ENCODE measurements around the gene HS3ST5.
"Not testable (repeated sequence)": the region's sequence is repeated elsewhere in the genome, so short reads cannot be mapped to it uniquely, and the experiment has no call there.

HS3ST5 gene

GRCh38 chr6:114272582-114272981, 70.2 kb downstream of the HS3ST5 start:
- no peak for DNase-seq

- DNase-seq, result no peak
Observed at GRCh38 chr6:114271405-114271804, 71.4 kb downstream of the HS3ST5 start.

GRCh38 chr6:114267897-114268296, 74.9 kb downstream of the HS3ST5 start:
- no peak for DNase-seq

GRCh38 chr6:114260810-114261209, 82.0 kb downstream of the HS3ST5 start:
- DNase-seq, result no peak

GRCh38 chr6:114258376-114258775, 84.4 kb downstream of the HS3ST5 start:
- DNase-seq, result no peak

- no peak for DNase-seq
Observed at GRCh38 chr6:114253431-114253830, 89.4 kb downstream of the HS3ST5 start.

GRCh38 chr6:114249522-114249921, 93.3 kb downstream of the HS3ST5 start:
- DNase-seq, result no peak

GRCh38 chr6:114247101-114247500, 95.7 kb downstream of the HS3ST5 start:
- DNase-seq, result no peak

- DNase-seq, result no peak
Observed at GRCh38 chr6:114240796-114241195, 102.0 kb downstream of the HS3ST5 start.

GRCh38 chr6:114228675-114229074, 114.1 kb downstream of the HS3ST5 start:
- no peak for DNase-seq

GRCh38 chr6:114227944-114228468, 114.8 kb downstream of the HS3ST5 start:
- no peak for DNase-seq

- no peak for DNase-seq
Observed at GRCh38 chr6:114220241-114220640, 122.6 kb downstream of the HS3ST5 start.

GRCh38 chr6:114218437-114219340, 124.1 kb downstream of the HS3ST5 start:
- no peak for DNase-seq

GRCh38 chr6:114217996-114218395, 124.8 kb downstream of the HS3ST5 start:
- DNase-seq, result not testable (repeated sequence)

- no peak for DNase-seq
Observed at GRCh38 chr6:114216789-114217467, 125.9 kb downstream of the HS3ST5 start.

GRCh38 chr6:114210467-114210866, 132.4 kb downstream of the HS3ST5 start:
- no peak for DNase-seq

GRCh38 chr6:114203460-114203859, 139.4 kb downstream of the HS3ST5 start:
- no peak for DNase-seq

GRCh38 chr6:114202389-114202788, 140.4 kb downstream of the HS3ST5 start:
- DNase-seq, result no peak

GRCh38 chr6:114200891-114201290, 141.9 kb downstream of the HS3ST5 start:
- no peak for DNase-seq

- DNase-seq, result no peak
Observed at GRCh38 chr6:114195631-114196403, 147.0 kb downstream of the HS3ST5 start.

GRCh38 chr6:114195027-114195365, 147.8 kb downstream of the HS3ST5 start:
- DNase-seq, result no peak

GRCh38 chr6:114194362-114195026, 148.3 kb downstream of the HS3ST5 start:
- DNase-seq, result no peak

- no peak for DNase-seq
Observed at GRCh38 chr6:114187563-114187962, 155.3 kb downstream of the HS3ST5 start.

All from NCI-H2107 (cell line).